Gastrocnemius medialis (tissue), 4 donors: Measurements from ENCODE around the gene TMEM26.

Experiments
- CTCF ChIP-seq, 5 experiments: fragments of 450-650 bp in 3 of 5; fragments of 200-600 bp in 2 of 5; sonication (generic) in 2 of 5; IDR thresholded peaks in 4 of 5; conservative IDR thresholded peaks in 1 of 5; 1 replicate in 4 of 5; 2 replicates in 1 of 5; pipeline ENCODE4 v1.5.1; 2016 to 2019; ENCODE audit warnings: antibody characterized with exemption in 5 of 5, mild to moderate bottlenecking in 3 of 5, moderate library complexity in 3 of 5
- POLR2A ChIP-seq, 2 donors: fragments of 450-650 bp; IDR thresholded peaks; one replicate each; pipeline ENCODE4 v1.6.1; 2017; ENCODE audit warnings: antibody characterized with exemption in 2 of 2, mild to moderate bottlenecking in 2 of 2, moderate library complexity in 2 of 2

- TF ChIP-seq CTCF (IDR thresholded peaks at IDR 0.05 in 4 of 5, conservative IDR thresholded peaks at IDR 0.05 in 1 of 5) (no peak), POLR2A (IDR thresholded peaks at IDR 0.05) (no peak)
Measured at GRCh38 chr10:61481597-61481996, 28.4 kb upstream of the TMEM26 start.
